ENCODE results near the gene FBN1. TPM values are rescaled to one million over a fixed set of nuclear protein-coding genes. Genes with fewer than 3 reads are reported as not detected.
A peak's percentile ranks its signal among the peaks of the same experiment; 100 is the strongest.

FBN1 gene
- total and polyA plus RNA-seq, 2 experiments from 2014 or later, result 1.9 to 3.8 TPM

- TF ChIP-seq ETS1 (IDR thresholded peaks at IDR 0.05), result no peak
- no peak for TF ChIP-seq EZH2phosphoT487 (IDR thresholded peaks at IDR 0.05; ENCODE audit: unreplicated experiment)
These were observed 87.3 kb downstream of the FBN1 start (continued) for GRCh38 chr15:48558226-48558625.

GRCh38 chr15:48557335-48557734, 88.2 kb downstream of the FBN1 start:
- H3K4me3 Mint-ChIP-seq, result no peak overlapping the region
- no peaks in the 10 kb centered on the region for H3K79me2 ChIP-seq (replicated peaks; ENCODE audit: insufficient read depth)
- H3K4me3 ChIP-seq, result no peak overlapping the region
- ATAC-seq (no peak), DNase-seq (ENCODE audit: low spot score) (peak; percentile 3)
- peaks cover 2% of the 10 kb centered on the region for H3K27me3 Mint-ChIP-seq (ENCODE audit: insufficient read depth, low read depth, poor library complexity)
- no peaks in the 10 kb centered on the region for H3K36me3 ChIP-seq (ENCODE audit: insufficient read depth)
- H3K9me3 Mint-ChIP-seq, result no peaks in the 10 kb centered on the region
- no peaks in the 10 kb centered on the region for H3K9me2 ChIP-seq (ENCODE audit: insufficient read depth)
- H3K27me3 ChIP-seq (ENCODE audit: insufficient read depth), result no peaks in the 10 kb centered on the region
- H3K27ac Mint-ChIP-seq, result no peak overlapping the region
- H4K20me1 ChIP-seq (replicated peaks; ENCODE audit: insufficient read depth), result no peaks in the 10 kb centered on the region
- no peaks in the 10 kb centered on the region for H3K4me1 ChIP-seq (ENCODE audit: insufficient read depth)
- H2AFZ ChIP-seq, result no peak overlapping the region
- peaks cover 6% of the 10 kb centered on the region for H3K4me1 Mint-ChIP-seq
- H3K36me3 Mint-ChIP-seq (ENCODE audit: low read depth), result no peaks in the 10 kb centered on the region
- H3K27ac ChIP-seq (ENCODE audit: low read depth), result no peak overlapping the region
- H3F3A ChIP-seq (replicated peaks; ENCODE audit: low read depth), result no peaks in the 10 kb centered on the region
- no peak overlapping the region for H3K4me2 ChIP-seq
- TF ChIP-seq POLR2AphosphoS5 (IDR thresholded peaks at IDR 0.05; ENCODE audit: low read depth) (no peak), EZH2 (IDR thresholded peaks at IDR 0.05; ENCODE audit: low read depth, unreplicated experiment) (no peak), STAT1 (IDR thresholded peaks at IDR 0.05; ENCODE audit: unreplicated experiment) (no peak), ETS1 (IDR thresholded peaks at IDR 0.05) (no peak), JUNB (IDR thresholded peaks at IDR 0.05; ENCODE audit: unreplicated experiment) (no peak), CREB1 (CRISPR knock-in tag; IDR thresholded peaks at IDR 0.05; ENCODE audit: low read depth) (no peak), EZH2phosphoT487 (IDR thresholded peaks at IDR 0.05; ENCODE audit: unreplicated experiment) (no peak), ZNF331 (CRISPR knock-in tag; IDR thresholded peaks at IDR 0.05; ENCODE audit: low read depth) (no peak), CTCF (conservative IDR thresholded peaks at IDR 0.05; ENCODE audit: low read depth in 2 of 2) (no peak), ZNF462 (CRISPR knock-in tag; IDR thresholded peaks at IDR 0.05) (no peak), REST (IDR thresholded peaks at IDR 0.05; ENCODE audit: unreplicated experiment) (no peak), NANOG (IDR thresholded peaks at IDR 0.05; ENCODE audit: borderline replicate concordance) (no peak)
